HG02885 (cell line): ENCODE measurements around the gene FZR1.
"Not testable (repeated sequence)": the region's sequence is repeated elsewhere in the genome, so short reads cannot be mapped to it uniquely, and the experiment has no call there.

ENCODE experiments used
- ATAC-seq: cut with Tn5 transposase; IDR thresholded peaks from one replicate; pipeline ENCODE4 v1.9.1; 2021; ENCODE audit warnings: mild to moderate bottlenecking; ENCODE audit not compliant: unreplicated experiment, poor library complexity

FZR1 gene

DNA sequence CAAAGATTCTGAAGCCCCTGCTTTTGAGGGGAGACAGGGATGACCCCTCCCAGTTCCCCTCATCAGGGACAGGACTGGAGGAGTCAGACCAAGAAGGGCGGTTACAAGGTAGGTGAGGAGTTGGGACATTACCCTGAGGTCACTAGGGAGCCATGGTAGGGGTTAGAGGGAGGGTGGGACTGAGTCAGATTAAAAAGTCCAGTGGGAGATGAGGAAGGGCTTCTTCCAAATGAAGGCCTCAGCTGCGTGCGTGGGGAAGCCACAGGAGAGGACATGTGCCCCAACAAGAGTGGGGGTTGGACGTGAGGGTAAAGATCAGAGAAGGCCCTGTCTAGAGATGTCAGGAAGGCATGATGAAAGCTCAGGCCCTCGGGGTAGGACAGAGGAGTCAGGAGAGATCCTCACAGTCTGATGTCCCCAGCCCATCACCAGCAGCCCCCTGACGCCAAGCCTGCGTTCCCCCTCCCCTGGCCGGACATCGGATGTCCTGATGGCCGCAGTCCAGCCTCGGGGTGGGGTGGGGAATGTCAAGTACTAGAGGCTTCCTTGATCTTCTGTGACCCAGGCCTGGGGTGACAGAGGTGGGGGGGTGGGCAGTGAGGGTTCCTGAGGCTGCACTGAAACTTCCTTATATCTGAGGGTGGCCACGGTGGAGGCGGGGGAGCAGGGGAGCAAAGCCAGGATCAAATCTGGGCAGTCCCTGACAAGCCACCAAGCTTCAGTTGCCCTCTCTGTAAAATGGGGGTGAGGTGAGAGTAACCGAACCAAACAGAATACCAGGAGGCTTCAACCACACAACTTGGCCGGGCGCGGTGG, 57.8 kb downstream of the FZR1 start:
- ATAC-seq, result no peak

GRCh38 chr19:3565139-3565538, 59.0 kb downstream of the FZR1 start:
- ATAC-seq, result no peak

- not testable (repeated sequence) for ATAC-seq
These were observed 63.9 kb downstream of the FZR1 start for GRCh38 chr19:3570042-3570441.

DNA sequence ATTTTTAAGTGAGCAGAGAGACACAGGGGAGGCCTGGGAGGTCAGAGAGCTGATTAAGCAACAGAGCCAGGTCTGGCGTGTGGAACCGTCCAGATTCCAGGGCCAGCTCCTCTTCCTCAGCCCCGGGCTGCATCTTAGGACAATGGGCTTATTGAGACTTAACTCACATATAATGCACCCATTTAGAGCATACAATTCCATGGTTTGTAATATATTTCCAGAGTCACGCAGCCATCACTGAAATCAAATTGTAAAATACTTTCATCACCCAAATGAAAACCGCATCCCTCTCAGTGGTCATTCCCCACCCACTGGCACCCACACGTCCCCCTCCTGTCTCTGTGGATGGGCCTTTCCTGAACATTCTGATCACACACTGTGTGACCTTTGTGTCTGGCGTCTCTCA, 64.5 kb downstream of the FZR1 start:
- no peak for ATAC-seq

DNA sequence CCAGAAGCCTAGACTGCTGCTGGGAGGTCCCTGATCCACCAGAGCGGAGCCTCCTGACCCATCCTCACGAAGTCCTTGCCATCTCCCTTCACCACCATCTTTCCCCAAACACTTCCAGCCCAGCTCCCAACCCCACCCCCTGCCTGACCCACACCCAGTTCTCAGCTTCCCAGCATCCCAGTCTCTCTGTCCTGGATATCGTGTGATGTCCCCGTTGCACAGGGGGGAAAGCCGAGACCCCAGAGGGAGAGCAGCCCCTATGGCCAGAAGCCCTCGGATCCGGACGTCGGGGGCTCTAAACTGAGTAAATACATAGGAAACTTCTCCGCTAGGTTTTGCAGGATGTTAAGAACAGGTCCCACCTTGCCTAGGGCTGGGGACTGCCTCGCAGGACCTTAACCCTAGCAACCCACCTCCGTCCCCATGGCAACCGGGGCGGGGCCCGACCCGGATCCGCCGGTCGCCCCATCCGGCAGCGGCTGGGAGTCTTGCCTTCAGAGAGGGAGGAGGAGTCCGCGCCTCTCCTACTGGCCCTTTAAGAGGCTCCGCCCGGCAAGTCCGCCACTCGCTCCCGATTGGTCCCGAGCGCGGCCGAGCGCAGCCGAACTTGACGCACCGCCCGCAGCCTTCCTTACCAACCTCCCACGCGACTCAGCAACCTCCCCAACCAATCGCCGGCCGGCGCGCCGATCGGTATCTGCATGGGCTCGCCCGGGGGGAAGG, 66.2 kb downstream of the FZR1 start:
- peak; percentile 83 for ATAC-seq

- no peak for ATAC-seq
These were observed 66.7 kb downstream of the FZR1 start, which contains the start of gene HMG20B for GRCh38 chr19:3572855-3573161. Gene HMG20B (plus strand): TSS chr19:3572944. CDS start chr19:3573310, 366 bp downstream.

DNA sequence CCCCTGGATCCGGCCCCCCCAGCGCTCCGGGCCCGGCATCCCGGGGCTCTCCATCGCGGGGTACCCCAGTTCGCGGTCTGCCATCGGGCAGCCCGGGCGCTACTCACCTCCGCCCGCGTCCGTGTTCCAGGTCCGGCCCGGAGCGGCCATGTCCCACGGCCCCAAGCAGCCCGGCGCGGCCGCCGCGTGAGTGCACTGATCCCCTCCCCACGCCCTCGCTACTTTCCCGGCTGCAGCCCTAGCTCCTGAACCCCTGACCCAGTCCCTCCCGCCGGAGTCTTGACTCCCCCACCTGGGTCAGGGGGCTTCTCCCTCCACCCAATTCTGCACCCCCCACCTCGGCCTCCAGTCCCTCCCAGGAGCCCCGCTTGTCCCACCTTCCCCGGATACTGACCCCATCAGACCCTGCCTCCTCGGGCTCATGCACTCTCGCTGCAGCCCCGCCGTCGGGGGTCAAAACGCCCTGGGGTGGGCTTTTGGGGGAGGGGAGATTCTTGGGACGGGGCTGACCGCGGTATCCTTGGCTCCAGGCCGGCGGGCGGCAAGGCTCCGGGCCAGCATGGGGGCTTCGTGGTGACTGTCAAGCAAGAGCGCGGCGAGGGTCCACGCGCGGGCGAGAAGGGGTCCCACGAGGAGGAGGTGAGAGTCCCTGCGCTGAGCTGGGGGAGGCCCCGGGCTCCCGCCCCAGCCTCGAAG, 67.2 kb downstream of the FZR1 start:
- no peak for ATAC-seq

- no peak for ATAC-seq
These were observed 67.9 kb downstream of the FZR1 start for GRCh38 chr19:3573858-3574637.

- ATAC-seq, result no peak
These were observed 69.2 kb downstream of the FZR1 start for GRCh38 chr19:3575260-3575741.

- no peak for ATAC-seq
These were observed 70.0 kb downstream of the FZR1 start for GRCh38 chr19:3575949-3576673.

DNA sequence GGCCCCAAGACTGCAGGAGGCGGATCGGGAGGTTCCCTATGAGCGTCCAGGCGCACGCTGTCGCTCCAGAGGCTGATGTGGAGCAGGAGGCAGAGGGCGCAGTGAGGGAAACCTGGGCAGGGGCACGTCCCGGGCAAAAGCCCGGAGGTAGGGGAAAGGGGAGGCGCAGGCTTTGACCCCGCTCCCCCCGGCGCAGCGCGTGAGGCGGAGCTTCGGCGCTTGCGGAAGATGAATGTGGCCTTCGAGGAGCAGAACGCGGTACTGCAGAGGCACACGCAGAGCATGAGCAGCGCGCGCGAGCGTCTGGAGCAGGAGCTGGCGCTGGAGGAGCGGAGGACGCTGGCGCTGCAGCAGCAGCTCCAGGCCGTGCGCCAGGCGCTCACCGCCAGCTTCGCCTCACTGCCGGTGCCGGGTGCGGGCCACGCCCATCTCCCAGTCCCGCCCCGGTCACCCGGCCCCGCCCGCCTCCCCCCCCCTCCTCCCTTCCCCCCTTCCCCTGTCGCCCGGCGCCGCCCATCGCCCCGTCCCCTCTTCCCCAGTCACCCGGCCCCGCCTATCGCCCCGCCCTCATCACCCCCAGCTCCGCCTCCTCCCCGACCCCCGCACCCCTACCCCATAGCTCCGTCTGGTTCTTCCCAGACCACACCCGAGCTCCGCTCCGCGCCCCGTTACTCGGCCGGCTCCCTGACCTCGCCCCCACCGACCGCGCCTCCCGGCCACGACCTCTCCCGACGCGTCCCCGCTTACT, 70.8 kb downstream of the FZR1 start:
- ATAC-seq, result no peak

DNA sequence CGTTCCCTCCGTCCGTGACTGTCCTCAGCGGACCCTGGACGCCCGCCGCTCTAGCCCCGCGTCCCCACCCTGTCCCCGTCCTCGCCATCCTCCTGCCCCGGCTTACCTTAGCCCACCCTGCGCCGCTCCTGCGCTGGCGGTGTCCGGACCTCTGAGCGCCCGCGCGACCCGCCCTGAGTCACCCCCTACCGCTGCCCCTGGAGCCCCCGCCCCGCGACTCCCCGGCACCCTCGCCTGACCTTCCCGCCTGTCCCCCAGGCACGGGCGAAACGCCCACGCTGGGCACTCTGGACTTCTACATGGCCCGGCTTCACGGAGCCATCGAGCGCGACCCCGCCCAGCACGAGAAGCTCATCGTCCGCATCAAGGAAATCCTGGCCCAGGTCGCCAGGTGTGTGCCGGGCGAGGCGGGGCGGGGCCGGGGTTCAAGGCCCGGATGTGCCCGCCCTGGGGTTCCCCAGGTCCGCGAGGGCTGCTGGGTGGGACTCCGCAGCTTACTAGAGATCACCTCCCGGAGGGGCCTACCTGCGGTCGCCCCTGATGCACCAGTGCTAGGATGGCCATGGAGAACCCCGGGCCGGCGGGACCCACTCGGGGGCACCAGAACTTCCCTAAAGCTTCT, 71.7 kb downstream of the FZR1 start:
- no peak for ATAC-seq

GRCh38 chr19:3578390-3578789, 72.3 kb downstream of the FZR1 start:
- no peak for ATAC-seq

DNA sequence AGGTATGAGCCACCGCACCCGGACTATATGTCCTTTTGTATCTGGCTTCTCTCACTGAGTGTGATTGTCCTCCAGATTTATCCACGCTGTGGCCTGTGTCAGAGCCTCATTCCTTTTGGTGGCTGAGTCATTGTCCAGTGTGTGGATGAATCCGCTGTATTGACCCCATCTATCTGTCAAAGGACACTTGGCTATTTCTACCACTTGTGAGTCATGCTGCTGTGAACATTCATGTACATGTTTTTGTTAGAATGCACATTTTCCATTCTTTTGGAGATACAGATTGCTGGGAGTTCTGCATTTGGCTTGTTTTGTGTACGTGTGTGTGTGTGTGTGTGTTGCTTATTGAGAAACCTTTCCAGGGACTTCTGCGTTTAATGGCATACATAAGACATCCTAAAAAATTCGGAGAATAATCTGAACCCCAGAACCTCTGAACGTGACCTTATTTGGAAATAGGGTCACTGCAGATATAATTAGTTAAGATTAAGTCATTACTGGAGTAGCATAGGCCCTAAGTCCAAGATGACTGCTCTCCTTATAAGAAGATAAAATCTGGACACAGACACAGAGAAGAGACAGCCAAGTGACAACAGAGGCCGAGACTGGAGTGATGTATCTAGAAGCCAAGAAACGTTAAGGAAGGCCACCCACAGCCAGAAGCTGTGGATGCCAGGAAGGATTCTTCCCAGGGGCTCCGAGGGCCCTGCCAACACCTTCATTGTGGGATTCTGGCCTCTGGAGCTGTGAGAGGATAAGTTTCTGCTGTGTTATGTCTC, 74.2 kb downstream of the FZR1 start:
- ATAC-seq, result no peak

DNA sequence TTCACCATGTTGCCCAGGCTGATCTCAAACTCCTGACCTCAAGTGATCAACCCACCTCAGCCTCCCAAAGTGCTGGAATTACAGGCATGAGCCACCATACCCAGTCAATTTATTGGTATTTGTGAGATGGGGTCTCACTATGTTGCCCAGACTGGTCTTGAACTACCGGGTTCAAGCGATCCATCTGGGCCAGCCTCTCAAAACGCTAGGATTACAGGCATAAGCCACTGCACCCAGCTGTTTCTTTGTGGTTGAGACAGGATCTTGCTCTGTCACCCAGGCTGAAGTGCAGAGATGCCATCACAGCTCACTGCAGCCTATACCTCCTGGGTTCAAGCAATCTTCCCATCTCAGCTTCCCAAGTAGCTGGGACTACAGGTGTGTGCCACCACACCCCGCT, 75.7 kb downstream of the FZR1 start:
- ATAC-seq, result not testable (repeated sequence)

DNA sequence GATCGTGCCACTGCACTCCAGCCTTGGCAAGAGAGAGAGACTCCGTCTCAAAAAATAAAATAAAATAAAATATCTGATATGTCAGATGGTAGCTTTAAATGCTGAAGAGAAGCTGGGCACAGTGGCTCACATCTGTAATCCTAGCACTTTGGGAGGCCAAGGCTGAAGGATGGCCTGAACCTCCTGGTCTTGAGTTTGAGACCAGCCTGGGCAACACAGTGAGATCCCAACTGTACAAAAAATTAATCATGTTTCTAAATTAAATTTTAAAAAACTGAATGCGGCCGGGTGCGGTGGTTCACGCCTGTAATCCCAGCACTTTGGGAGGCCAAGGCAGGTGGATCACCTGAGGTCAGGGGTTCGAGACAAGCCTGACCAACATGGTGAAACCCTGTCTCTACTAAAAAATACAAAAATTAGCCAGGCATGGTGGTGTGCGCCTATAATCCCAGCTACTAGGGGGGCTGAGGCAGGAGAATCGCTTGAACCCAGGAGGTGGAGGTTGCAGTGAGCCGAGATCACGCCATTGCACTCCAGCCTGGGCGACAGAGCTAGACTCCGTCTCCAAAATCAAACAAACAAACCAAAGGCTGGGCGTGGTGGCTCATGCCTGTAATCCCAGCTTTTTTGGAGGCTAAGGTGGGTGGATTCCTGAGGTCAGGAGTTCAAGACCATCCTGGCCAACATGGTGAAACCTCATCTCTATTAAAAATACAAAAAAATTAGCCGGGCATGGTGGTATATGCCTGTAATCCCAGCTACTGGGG, 78.1 kb downstream of the FZR1 start:
- not testable (repeated sequence) for ATAC-seq
